ENCODE results near the gene L3MBTL1.
A peak's percentile ranks its signal among the peaks of the same experiment; 100 is the strongest.
"Not testable (repeated sequence)": the region's sequence is repeated elsewhere in the genome, so short reads cannot be mapped to it uniquely, and the experiment has no call there.

Gene L3MBTL1

GRCh38 chr20:43507150-43508080 lies at the start of gene L3MBTL1:
L3MBTL1 (plus strand) TSS chr20:43507697; CDS start chr20:43513504, 5,807 bp downstream.
- DNase-seq: peak; percentile 30

DNA sequence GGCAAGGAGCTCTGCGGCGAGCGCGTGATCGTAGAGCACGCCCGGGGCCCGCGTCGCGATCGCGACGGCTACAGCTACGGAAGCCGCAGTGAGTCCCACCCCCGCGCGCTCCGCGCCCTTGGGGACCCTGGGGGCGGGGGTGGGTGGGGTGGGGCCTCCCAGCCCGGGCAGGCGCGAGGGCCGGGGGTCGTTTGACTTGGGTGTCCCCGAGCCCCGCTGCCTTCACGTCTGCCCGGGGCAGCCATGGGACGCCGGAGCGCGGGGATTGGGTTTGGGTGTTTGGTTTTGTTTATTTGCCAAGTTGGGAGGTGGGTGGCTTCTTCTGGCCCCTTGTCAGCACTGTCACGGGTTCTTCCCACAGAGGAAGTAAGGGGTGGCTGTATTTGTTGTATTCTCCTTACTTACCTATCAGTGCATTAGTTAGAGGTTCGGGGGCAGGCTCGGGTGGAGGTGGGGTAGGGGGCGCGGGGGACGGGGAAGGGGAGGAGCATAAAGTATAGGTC lies 49.0 kb upstream of the L3MBTL1 start:
- peak; percentile 31 for DNase-seq

DNA sequence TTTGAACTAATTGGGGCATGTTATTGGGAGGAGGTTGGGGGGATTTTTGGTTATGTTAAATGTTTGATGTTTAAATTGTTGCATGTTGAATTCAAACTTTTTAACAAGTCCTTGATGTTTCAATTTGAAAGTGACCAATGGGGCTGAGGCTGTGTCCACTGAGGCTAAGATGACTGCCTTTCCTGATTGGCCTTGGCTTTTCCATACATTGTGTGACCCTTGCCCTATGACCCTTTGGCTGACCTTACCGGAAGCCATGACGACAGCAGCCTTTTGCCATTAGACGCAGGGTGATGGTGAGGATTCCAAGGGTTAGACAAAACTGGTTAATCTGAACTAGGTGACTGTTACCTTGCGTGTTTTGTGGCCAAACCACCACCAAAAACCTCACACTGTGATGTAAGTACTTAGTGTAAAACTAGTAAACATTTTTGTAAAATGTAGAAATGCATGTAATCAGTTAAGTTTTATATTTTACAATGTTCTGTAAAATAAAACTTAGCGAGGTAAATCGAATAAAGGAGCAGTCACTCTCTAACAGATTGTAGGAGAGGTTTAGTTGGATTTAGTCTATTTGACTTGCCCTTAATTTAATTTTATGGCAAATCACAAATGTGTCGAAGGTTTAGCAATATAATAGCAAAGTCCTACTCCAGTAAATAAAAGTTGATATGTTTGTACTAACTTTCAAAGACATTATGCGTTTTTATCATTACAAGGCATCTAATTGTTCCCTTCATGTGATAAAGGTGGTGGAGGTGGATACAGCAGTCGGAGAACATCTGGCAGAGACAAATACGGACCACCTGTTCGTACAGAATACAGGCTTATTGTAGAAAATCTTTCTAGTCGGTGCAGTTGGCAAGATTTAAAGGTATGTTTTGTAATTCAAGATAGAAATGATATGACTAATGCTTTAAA lies 48.2 kb upstream of the L3MBTL1 start:
- peak; percentile 36 for DNase-seq

- no peak for DNase-seq
Observed at GRCh38 chr20:43460172-43460829, 47.2 kb upstream of the L3MBTL1 start.

DNA sequence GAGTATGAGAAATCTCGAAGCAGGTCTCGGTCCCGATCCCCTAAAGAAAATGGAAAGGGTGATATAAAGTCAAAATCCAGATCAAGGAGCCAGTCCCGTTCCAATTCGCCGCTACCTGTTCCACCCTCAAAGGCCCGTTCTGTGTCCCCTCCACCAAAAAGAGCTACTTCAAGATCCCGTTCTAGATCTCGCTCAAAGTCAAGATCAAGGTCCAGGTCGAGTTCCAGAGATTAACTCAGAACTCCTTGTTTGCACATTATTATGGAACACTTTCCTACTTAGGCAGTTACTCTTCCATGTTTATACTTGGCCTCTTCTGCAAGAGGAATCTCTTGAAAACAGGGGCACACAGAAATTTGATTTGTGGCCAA lies 46.7 kb upstream of the L3MBTL1 start:
- DNase-seq: no peak

GRCh38 chr20:43461894-43462659 lies 45.4 kb upstream of the L3MBTL1 start:
- DNase-seq: no peak

GRCh38 chr20:43462660-43463526 lies 44.6 kb upstream of the L3MBTL1 start:
- DNase-seq: no peak

DNA sequence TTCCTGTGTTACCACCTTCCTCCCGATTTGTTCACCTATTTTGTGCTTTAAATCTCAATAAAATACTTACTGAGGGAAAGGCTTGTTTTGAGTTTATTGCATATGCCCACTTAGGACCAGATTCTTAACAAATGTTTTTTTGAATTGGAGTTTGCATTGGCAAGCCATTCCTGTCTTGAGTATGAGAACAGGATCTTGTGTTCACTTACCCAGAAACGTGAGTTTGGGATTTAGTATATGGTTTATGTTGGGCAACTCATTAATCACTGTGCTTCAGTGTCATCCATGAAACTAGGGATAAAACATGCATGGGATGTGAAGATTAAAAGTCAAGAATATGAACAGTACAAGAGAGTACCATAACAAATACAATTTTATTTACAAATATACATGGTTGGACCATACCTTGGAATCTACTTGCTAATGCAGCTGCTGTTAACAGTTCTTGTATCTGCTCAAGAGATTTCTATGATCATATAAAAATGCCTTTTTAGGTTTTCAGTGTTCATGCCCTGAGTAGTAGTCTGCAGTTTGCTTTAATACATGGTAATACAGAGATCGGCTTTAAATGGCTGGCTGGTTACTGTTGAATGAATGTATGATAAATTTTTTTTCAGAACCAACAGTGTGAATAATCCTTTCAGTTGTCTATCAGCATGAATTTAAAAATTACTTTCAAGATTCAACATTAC lies 43.8 kb upstream of the L3MBTL1 start:
- DNase-seq: no peak

DNA sequence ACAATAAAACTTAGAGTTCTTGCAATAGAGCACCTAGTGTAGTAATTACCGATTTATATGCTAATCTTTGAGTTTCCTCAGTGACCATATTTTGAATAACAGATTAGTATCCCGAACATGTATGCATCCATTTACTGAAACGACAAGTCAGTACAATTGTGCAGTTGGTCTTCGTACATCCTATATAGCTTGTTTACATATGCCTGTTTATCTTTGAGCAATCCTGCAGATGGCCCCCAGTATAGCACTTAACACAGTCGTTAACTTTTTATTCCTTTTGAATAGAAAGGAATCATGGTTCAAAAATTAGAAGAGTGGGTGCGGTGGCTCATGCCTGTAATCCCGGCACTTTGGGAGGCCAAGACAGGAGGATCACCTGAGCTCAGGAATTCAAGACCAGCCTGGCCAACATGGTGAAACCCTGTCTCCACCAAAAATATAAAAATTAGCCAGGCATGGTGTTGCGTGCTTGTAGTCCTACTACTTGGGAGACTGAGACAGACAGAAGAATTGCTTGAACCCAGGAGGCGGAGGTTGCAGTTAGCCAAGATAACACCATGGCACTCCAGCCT lies 43.2 kb upstream of the L3MBTL1 start:
- no peak for DNase-seq

- no peak for DNase-seq
Observed at GRCh38 chr20:43465625-43465943, 41.9 kb upstream of the L3MBTL1 start.

DNA sequence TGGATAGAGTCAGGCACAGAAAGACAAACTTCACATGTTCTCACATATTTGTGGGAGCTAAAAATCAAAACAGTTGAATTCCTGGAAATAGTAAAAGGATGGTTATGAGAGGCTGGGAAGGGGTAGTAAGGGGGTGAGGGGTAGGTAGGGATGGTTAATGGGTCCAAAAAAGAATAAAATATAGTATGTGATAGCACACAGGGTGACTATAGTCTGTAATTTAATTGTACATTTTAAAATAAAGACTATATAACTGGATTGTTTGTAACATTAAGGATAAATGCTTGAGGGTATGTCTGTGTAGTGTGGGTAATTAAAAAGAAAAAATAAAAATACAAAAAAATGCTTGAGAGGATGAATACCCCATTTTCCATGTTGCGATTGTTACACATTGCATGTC lies 39.9 kb upstream of the L3MBTL1 start:
- no peak for DNase-seq

- no peak for DNase-seq
Observed at GRCh38 chr20:43472671-43473380, 34.7 kb upstream of the L3MBTL1 start.

- no peak for DNase-seq
Observed at GRCh38 chr20:43473381-43473704, 34.2 kb upstream of the L3MBTL1 start.

DNA sequence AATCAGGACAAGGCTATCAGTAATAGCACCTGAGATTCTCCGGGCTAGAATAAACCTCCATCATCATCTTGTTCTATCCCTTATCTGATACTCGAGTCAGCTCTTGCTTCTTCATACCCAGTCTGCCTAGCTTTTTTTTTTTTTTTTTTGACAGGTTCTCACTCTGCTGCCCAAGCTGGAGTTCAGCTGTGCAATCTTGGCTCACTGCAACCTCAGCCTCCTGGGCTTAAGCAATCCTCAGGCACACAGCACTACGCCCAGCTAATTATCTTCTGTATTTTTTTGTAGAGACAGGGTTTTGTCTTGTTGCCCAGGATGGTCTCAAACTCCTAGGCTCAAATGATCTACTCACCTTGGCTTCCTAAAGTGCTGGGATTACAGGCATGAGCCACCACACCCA lies 30.3 kb upstream of the L3MBTL1 start:
- DNase-seq: no peak

GRCh38 chr20:43477619-43478018 lies 29.9 kb upstream of the L3MBTL1 start:
- no peak for DNase-seq

GRCh38 chr20:43490038-43490437 lies 17.5 kb upstream of the L3MBTL1 start:
- DNase-seq: no peak

- peak; percentile 76 for DNase-seq
Observed at GRCh38 chr20:43492101-43492500, 15.4 kb upstream of the L3MBTL1 start.

GRCh38 chr20:43495388-43495787 lies 12.1 kb upstream of the L3MBTL1 start:
- DNase-seq: no peak

DNA sequence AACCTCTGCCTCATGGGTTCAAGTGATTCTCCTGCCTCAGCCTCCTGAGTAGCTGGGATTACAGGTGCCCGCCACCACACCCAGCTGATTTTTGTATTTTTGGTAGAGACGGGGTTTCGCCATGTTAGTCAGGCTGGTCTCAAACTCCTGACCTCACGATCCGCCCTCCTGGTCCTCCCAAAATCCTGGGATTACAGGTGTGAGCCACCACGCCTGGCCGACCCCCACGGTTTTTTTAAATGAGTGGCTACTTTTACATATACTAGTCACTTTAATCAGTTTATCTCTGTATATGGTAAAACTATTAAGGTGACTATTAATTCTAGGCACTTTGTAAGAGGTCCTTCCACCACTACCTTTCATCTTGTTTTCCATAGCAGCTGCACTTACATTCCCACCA lies 5.5 kb upstream of the L3MBTL1 start:
- DNase-seq: not testable (repeated sequence)

- no peak for DNase-seq
Observed at GRCh38 chr20:43506238-43506637, 1.3 kb upstream of the L3MBTL1 start.
